ENCODE measurements around the gene ADD2. TPM values are rescaled to one million over a fixed set of nuclear protein-coding genes. Genes with fewer than 3 reads are reported as not detected.

ADD2 gene
- polyA plus RNA-seq, 1 donor: 4.0 TPM

GRCh38 chr2:70735071-70735470 lies 32.9 kb downstream of the ADD2 start:
- WGBS (ENCODE audit: insufficient coverage, low lambda C conversion rate): 55% methylated on average over 2 of the region's 2 CpGs
- Histone ChIP-seq H3K27ac (ENCODE audit: low read length) (no peak overlapping the region), H3K4me1 (ENCODE audit: control insufficient read depth, insufficient read depth, low read length) (no peaks in the 10 kb centered on the region), H3K36me3 (ENCODE audit: control insufficient read depth, insufficient read depth, low read length) (no peaks in the 10 kb centered on the region), H3K27me3 (ENCODE audit: control insufficient read depth, insufficient read depth, low read length) (peaks cover 30% of the 10 kb centered on the region), H3K9me3 (ENCODE audit: control insufficient read depth, low read depth, low read length) (no peaks in the 10 kb centered on the region), H3K4me3 (ENCODE audit: low read length) (no peak overlapping the region)
- no peak for DNase-seq

GRCh38 chr2:70733646-70734180 lies 34.3 kb downstream of the ADD2 start:
- H3K27me3 ChIP-seq (ENCODE audit: control insufficient read depth, insufficient read depth, low read length): peaks cover 30% of the 10 kb centered on the region
- no CpG with 5 or more reads among the region's 7 CpGs for WGBS (ENCODE audit: insufficient coverage, low lambda C conversion rate)
- H3K4me1 ChIP-seq (ENCODE audit: control insufficient read depth, insufficient read depth, low read length): no peaks in the 10 kb centered on the region
- no peak overlapping the region for H3K27ac ChIP-seq (ENCODE audit: low read length)
- no peak for DNase-seq
- H3K36me3 ChIP-seq (ENCODE audit: control insufficient read depth, insufficient read depth, low read length): no peaks in the 10 kb centered on the region
- H3K4me3 ChIP-seq (ENCODE audit: low read length): no peak overlapping the region
- no peaks in the 10 kb centered on the region for H3K9me3 ChIP-seq (ENCODE audit: control insufficient read depth, low read depth, low read length)

- no peaks in the 10 kb centered on the region for H3K36me3 ChIP-seq (ENCODE audit: control insufficient read depth, insufficient read depth, low read length)
- no peak for DNase-seq
- H3K9me3 ChIP-seq (ENCODE audit: control insufficient read depth, low read depth, low read length): no peaks in the 10 kb centered on the region
- no peak overlapping the region for H3K27ac ChIP-seq (ENCODE audit: low read length)
- no peak overlapping the region for H3K4me3 ChIP-seq (ENCODE audit: low read length)
- no CpG with 5 or more reads among the region's 6 CpGs for WGBS (ENCODE audit: insufficient coverage, low lambda C conversion rate)
- no peaks in the 10 kb centered on the region for H3K4me1 ChIP-seq (ENCODE audit: control insufficient read depth, insufficient read depth, low read length)
- peaks cover 27% of the 10 kb centered on the region for H3K27me3 ChIP-seq (ENCODE audit: control insufficient read depth, insufficient read depth, low read length)
Observed at GRCh38 chr2:70732766-70733645, 35.0 kb downstream of the ADD2 start.

- Histone ChIP-seq H3K9me3 (ENCODE audit: control insufficient read depth, low read depth, low read length) (no peaks in the 10 kb centered on the region), H3K4me1 (ENCODE audit: control insufficient read depth, insufficient read depth, low read length) (no peaks in the 10 kb centered on the region), H3K4me3 (ENCODE audit: low read length) (no peak overlapping the region), H3K27ac (ENCODE audit: low read length) (no peak overlapping the region), H3K27me3 (ENCODE audit: control insufficient read depth, insufficient read depth, low read length) (peaks cover 23% of the 10 kb centered on the region), H3K36me3 (ENCODE audit: control insufficient read depth, insufficient read depth, low read length) (no peaks in the 10 kb centered on the region)
- DNase-seq: no peak
- WGBS (ENCODE audit: insufficient coverage, low lambda C conversion rate): no CpG with 5 or more reads among the region's 2 CpGs
Observed at GRCh38 chr2:70730730-70731129, 37.3 kb downstream of the ADD2 start.

- H3K27me3 ChIP-seq (ENCODE audit: control insufficient read depth, insufficient read depth, low read length): peaks cover 21% of the 10 kb centered on the region
- H3K9me3 ChIP-seq (ENCODE audit: control insufficient read depth, low read depth, low read length): no peaks in the 10 kb centered on the region
- no peak for DNase-seq
- no peaks in the 10 kb centered on the region for H3K36me3 ChIP-seq (ENCODE audit: control insufficient read depth, insufficient read depth, low read length)
- no peaks in the 10 kb centered on the region for H3K4me1 ChIP-seq (ENCODE audit: control insufficient read depth, insufficient read depth, low read length)
- H3K4me3 ChIP-seq (ENCODE audit: low read length): no peak overlapping the region
- no CpG with 5 or more reads among the region's 1 CpG for WGBS (ENCODE audit: insufficient coverage, low lambda C conversion rate)
- H3K27ac ChIP-seq (ENCODE audit: low read length): no peak overlapping the region
Observed at GRCh38 chr2:70729647-70730046, 38.4 kb downstream of the ADD2 start.

- no peaks in the 10 kb centered on the region for H3K9me3 ChIP-seq (ENCODE audit: control insufficient read depth, low read depth, low read length)
- no CpG with 5 or more reads among the region's 7 CpGs for WGBS (ENCODE audit: insufficient coverage, low lambda C conversion rate)
- DNase-seq: no peak
- H3K36me3 ChIP-seq (ENCODE audit: control insufficient read depth, insufficient read depth, low read length): no peaks in the 10 kb centered on the region
- H3K4me3 ChIP-seq (ENCODE audit: low read length): no peak overlapping the region
- no peak overlapping the region for H3K27ac ChIP-seq (ENCODE audit: low read length)
- no peaks in the 10 kb centered on the region for H3K4me1 ChIP-seq (ENCODE audit: control insufficient read depth, insufficient read depth, low read length)
- H3K27me3 ChIP-seq (ENCODE audit: control insufficient read depth, insufficient read depth, low read length): peaks cover 13% of the 10 kb centered on the region
Observed at GRCh38 chr2:70728128-70728527, 39.9 kb downstream of the ADD2 start.

- Histone ChIP-seq H3K9me3 (ENCODE audit: control insufficient read depth, low read depth, low read length) (no peaks in the 10 kb centered on the region), H3K27ac (ENCODE audit: low read length) (no peak overlapping the region)
- WGBS (ENCODE audit: insufficient coverage, low lambda C conversion rate): 67% methylated on average over 1 of the region's 11 CpGs
Observed at GRCh38 chr2:70726947-70727725, 40.9 kb downstream of the ADD2 start.

GRCh38 chr2:70725505-70725904 lies 42.5 kb downstream of the ADD2 start:
- Histone ChIP-seq H3K36me3 (ENCODE audit: control insufficient read depth, insufficient read depth, low read length) (no peaks in the 10 kb centered on the region), H3K9me3 (ENCODE audit: control insufficient read depth, low read depth, low read length) (no peaks in the 10 kb centered on the region), H3K4me1 (ENCODE audit: control insufficient read depth, insufficient read depth, low read length) (no peaks in the 10 kb centered on the region), H3K27ac (ENCODE audit: low read length) (no peak overlapping the region), H3K27me3 (ENCODE audit: control insufficient read depth, insufficient read depth, low read length) (peaks cover 5% of the 10 kb centered on the region), H3K4me3 (ENCODE audit: low read length) (no peak overlapping the region)
- no peak for DNase-seq
- no CpG with 5 or more reads among the region's 3 CpGs for WGBS (ENCODE audit: insufficient coverage, low lambda C conversion rate)

More at GRCh38 chr2:70726947-70727725, 40.9 kb downstream of the ADD2 start:
- Histone ChIP-seq H3K4me3 (ENCODE audit: low read length) (no peak overlapping the region), H3K27me3 (ENCODE audit: control insufficient read depth, insufficient read depth, low read length) (peaks cover 6% of the 10 kb centered on the region), H3K4me1 (ENCODE audit: control insufficient read depth, insufficient read depth, low read length) (no peaks in the 10 kb centered on the region), H3K36me3 (ENCODE audit: control insufficient read depth, insufficient read depth, low read length) (no peaks in the 10 kb centered on the region)
- no peak for DNase-seq

- H3K27me3 ChIP-seq (ENCODE audit: control insufficient read depth, insufficient read depth, low read length): peaks cover 4% of the 10 kb centered on the region
- no peak overlapping the region for H3K27ac ChIP-seq (ENCODE audit: low read length)
- H3K4me3 ChIP-seq (ENCODE audit: low read length): no peak overlapping the region
- no peaks in the 10 kb centered on the region for H3K36me3 ChIP-seq (ENCODE audit: control insufficient read depth, insufficient read depth, low read length)
- H3K4me1 ChIP-seq (ENCODE audit: control insufficient read depth, insufficient read depth, low read length): no peaks in the 10 kb centered on the region
- H3K9me3 ChIP-seq (ENCODE audit: control insufficient read depth, low read depth, low read length): no peaks in the 10 kb centered on the region
- WGBS (ENCODE audit: insufficient coverage, low lambda C conversion rate): no CpG with 5 or more reads among the region's 7 CpGs
- no peak for DNase-seq
Observed at GRCh38 chr2:70724366-70724765, 43.6 kb downstream of the ADD2 start.

GRCh38 chr2:70723286-70723885 lies 44.6 kb downstream of the ADD2 start:
- no peak overlapping the region for H3K27ac ChIP-seq (ENCODE audit: low read length)
- peaks cover 10% of the 10 kb centered on the region for H3K27me3 ChIP-seq (ENCODE audit: control insufficient read depth, insufficient read depth, low read length)
- WGBS (ENCODE audit: insufficient coverage, low lambda C conversion rate): no CpG with 5 or more reads among the region's 5 CpGs
- no peaks in the 10 kb centered on the region for H3K4me1 ChIP-seq (ENCODE audit: control insufficient read depth, insufficient read depth, low read length)
- DNase-seq: no peak
- no peak overlapping the region for H3K4me3 ChIP-seq (ENCODE audit: low read length)
- no peaks in the 10 kb centered on the region for H3K36me3 ChIP-seq (ENCODE audit: control insufficient read depth, insufficient read depth, low read length)
- no peaks in the 10 kb centered on the region for H3K9me3 ChIP-seq (ENCODE audit: control insufficient read depth, low read depth, low read length)

All from large intestine (tissue), 3 donors.